Upper lobe of right lung (tissue), 1 donor: Measurements from ENCODE around the gene ADAMTSL4. TPM values are rescaled to one million over a fixed set of nuclear protein-coding genes. Genes with fewer than 3 reads are reported as not detected.
A peak's percentile ranks its signal among the peaks of the same experiment; 100 is the strongest.

Experiments used
- ATAC-seq: fragments of 200-7000 bp; cut with Tn5 transposase; one replicate; pipeline ENCODE4 v1.9.1; 2020; ENCODE audit warnings: mild to moderate bottlenecking, moderate library complexity
- DNase-seq: peaks from one replicate; pipeline ENCODE4 v3.0.0-alpha.2; 2020
- H3K27ac ChIP-seq: fragments of 200-600 bp; one replicate; pipeline ENCODE4 v1.8.0; 2022
- H3K27me3 ChIP-seq: fragments of 200-600 bp; one replicate; pipeline ENCODE4 v1.8.0; 2022; ENCODE audit warnings: mild to moderate bottlenecking
- H3K36me3 ChIP-seq: fragments of 200-600 bp; one replicate; pipeline ENCODE4 v1.8.0; 2022
- H3K4me1 ChIP-seq: fragments of 200-600 bp; one replicate; pipeline ENCODE4 v1.8.0; 2022
- H3K4me3 ChIP-seq: fragments of 200-600 bp; one replicate; pipeline ENCODE4 v1.8.0; 2022; ENCODE audit warnings: mild to moderate bottlenecking
- H3K9me3 ChIP-seq: fragments of 200-600 bp; one replicate; pipeline ENCODE4 v1.8.0; 2022
- CTCF ChIP-seq: fragments of 200-600 bp; IDR thresholded peaks from one replicate; pipeline ENCODE4 v1.8.0; 2022; ENCODE audit warnings: antibody characterized with exemption
- intact Hi-C: fragments of 100-400 bp; cut with DNase I; formaldehyde crosslinking; loops from one replicate; pipeline ENCODE4 v1.11.0; 2022
- long read RNA-seq: library from polyadenylated mRNA; unstranded; transcript quantifications from one replicate; pipeline ENCODE4 v2.0.0, GENCODE V29; 2021
- total RNA-seq: library from RNA; stranded (reverse); fragmentation: NEBNext Ultra II Directional; extraction: Animal tissue kit (Norgen Biotek cat#: 25700); gene quantifications from one replicate; pipeline ENCODE4 v1.2.1, GENCODE V29; 2021
- donor health status: DM: no; HTN: yes; CAD: no; lungs with severe emphysema.

Gene ADAMTSL4
- total RNA-seq: 99.2 TPM
- long read RNA-seq, full-length matches to known transcripts: 3 of 52 reads
- long read RNA-seq, partial matches to known transcripts: 33 of 52 reads
- long read RNA-seq, other reads (novel, unspliced or antisense): 16 of 52 reads

- Histone ChIP-seq H3K36me3 (no peaks in the 10 kb centered on the region), H3K4me1 (peaks cover 44% of the 10 kb centered on the region)
- ATAC-seq: peak; percentile 77
These were observed at the start of gene ADAMTSL4 for GRCh38 chr1:150548632-150549495. ADAMTSL4 (plus strand) TSS chr1:150549408; CDS start chr1:150552289, 2,881 bp downstream.

GRCh38 chr1:150505431-150505830 is 43.8 kb upstream of the ADAMTSL4 start:
- Histone ChIP-seq H3K4me1 (peaks cover 18% of the 10 kb centered on the region), H3K36me3 (peaks cover 39% of the 10 kb centered on the region), H3K27ac (no peak overlapping the region), H3K9me3 (no peaks in the 10 kb centered on the region), H3K4me3 (no peak overlapping the region), H3K27me3 (no peaks in the 10 kb centered on the region)
- ATAC-seq: no peak
- no peak for DNase-seq
- intact Hi-C loops: no loop called here
- no peak for TF ChIP-seq CTCF

More at GRCh38 chr1:150548632-150549495, at the start of gene ADAMTSL4:
- Histone ChIP-seq H3K4me3 (peak within 1 kb of the TSS; percentile 63), H3K27ac (peak within 1 kb of the TSS; percentile 86), H3K27me3 (no peaks in the 10 kb centered on the region), H3K9me3 (no peaks in the 10 kb centered on the region)
- DNase-seq: peak; percentile 88
- intact Hi-C loops: no loop called here
- peak; percentile 21 for TF ChIP-seq CTCF

- no peak for TF ChIP-seq CTCF
- Histone ChIP-seq H3K36me3 (peaks cover 22% of the 10 kb centered on the region), H3K9me3 (no peaks in the 10 kb centered on the region), H3K4me3 (peak within 1 kb of the TSS; percentile 16), H3K27ac (peak within 1 kb of the TSS; percentile 71), H3K27me3 (no peaks in the 10 kb centered on the region), H3K4me1 (peaks cover 18% of the 10 kb centered on the region)
- ATAC-seq (peak; percentile 66), DNase-seq (no peak)
- intact Hi-C loops: no loop called here
These were observed 41.0 kb upstream of the ADAMTSL4 start, which contains the start of gene ECM1 for GRCh38 chr1:150507912-150508864. ECM1 (plus strand) TSS chr1:150508109; CDS start chr1:150508210, 101 bp downstream.

- no peak for TF ChIP-seq CTCF
- Histone ChIP-seq H3K27ac (peak overlapping the region; percentile 71), H3K36me3 (peaks cover 21% of the 10 kb centered on the region), H3K4me3 (no peak overlapping the region), H3K4me1 (peaks cover 18% of the 10 kb centered on the region), H3K9me3 (no peaks in the 10 kb centered on the region), H3K27me3 (no peaks in the 10 kb centered on the region)
- ATAC-seq (peak; percentile 45), DNase-seq (no peak)
- intact Hi-C loops: no loop called here
These were observed 40.2 kb upstream of the ADAMTSL4 start for GRCh38 chr1:150508982-150509381.

GRCh38 chr1:150511551-150511950 is 37.7 kb upstream of the ADAMTSL4 start:
- no peak for DNase-seq
- no peak for ATAC-seq
- Histone ChIP-seq H3K27me3 (no peaks in the 10 kb centered on the region), H3K9me3 (no peaks in the 10 kb centered on the region), H3K36me3 (no peaks in the 10 kb centered on the region), H3K4me3 (no peak overlapping the region), H3K27ac (no peak overlapping the region), H3K4me1 (peaks cover 21% of the 10 kb centered on the region)
- intact Hi-C loops: no loop called here
- TF ChIP-seq CTCF: no peak
